H1 (cell line): ENCODE data around the gene ABLIM1. TPM values are rescaled to one million over a fixed set of nuclear protein-coding genes. Genes with fewer than 3 reads are reported as not detected.

Experiments
- CTCF ChIA-PET: fragments of 300-600 bp; sonication (Branson Sonifier 250); formaldehyde crosslinking; loops from one replicate; lab custom pipeline; 2021; ENCODE audit not compliant: partially characterized antibody; lab: Charles Lee
- POLR2A ChIA-PET: fragments of 300-600 bp; sonication (Branson Sonifier 250); formaldehyde crosslinking; loops from one replicate; lab custom pipeline; 2021; ENCODE audit warnings: inconsistent platforms; ENCODE audit not compliant: partially characterized antibody; lab: Charles Lee
- DNase-seq, 2 experiments: peaks; one replicate each; pipeline versions ENCODE4 v3.0.0 to v3.0.0-alpha.2; 2010 to 2022; ENCODE audit warnings: low spot score in 2 of 2, low read depth in 1 of 2, mixed read lengths in 1 of 2
- FAIRE-seq: peaks from 2 replicates; lab custom pipeline; 2011; peaks lifted over from hg19 to GRCh38; lab: Jason Lieb, UNC
- H2AFZ ChIP-seq: 2 replicates; pipeline ENCODE4 v1.8.1; 2012; ENCODE audit warnings: low read length, inconsistent platforms
- H2AK5ac ChIP-seq: 2 replicates; pipeline ENCODE4 v1.6.1; 2013; ENCODE audit warnings: low read depth, low read length
- H2BK120ac ChIP-seq: replicated peaks from 2 replicates; pipeline ENCODE3; 2013; ENCODE audit warnings: low read depth, low read length, inconsistent platforms
- H2BK12ac ChIP-seq: 2 replicates; pipeline ENCODE4 v1.6.1; 2013; ENCODE audit warnings: low read depth, low read length
- H2BK15ac ChIP-seq: 2 replicates; pipeline ENCODE4 v1.6.1; 2013; ENCODE audit warnings: low read length
- H2BK20ac ChIP-seq: 2 replicates; pipeline ENCODE4 v1.6.1; 2013; ENCODE audit warnings: low read length
- H2BK5ac ChIP-seq: 2 replicates; pipeline ENCODE4 v1.6.1; 2013; ENCODE audit warnings: low read depth, low read length
- H3K14ac ChIP-seq: 2 replicates; pipeline ENCODE4 v1.6.1; 2013; ENCODE audit warnings: inconsistent platforms; ENCODE audit not compliant: insufficient read length
- H3K18ac ChIP-seq: 2 replicates; pipeline ENCODE4 v1.6.1; 2013; ENCODE audit warnings: low read length; ENCODE audit errors: extremely low read depth
- H3K23ac ChIP-seq: 2 replicates; pipeline ENCODE4 v1.6.1; 2013; ENCODE audit warnings: inconsistent platforms; ENCODE audit not compliant: insufficient read length
- H3K23me2 ChIP-seq: 2 replicates; pipeline ENCODE4 v1.6.1; 2013; ENCODE audit warnings: low read depth, low read length
- H3K27ac ChIP-seq: 2 replicates; pipeline ENCODE4 v1.6.1; 2011; ENCODE audit warnings: low read depth, low read length, inconsistent platforms
- H3K27me3 ChIP-seq, 4 experiments: replicated peaks in 1 of 4; 1 replicate in 1 of 4; 2 replicates in 3 of 4; pipeline versions ENCODE4 v1.6.1 to v1.8.1; 2011 to 2013; ENCODE audit warnings: low read length in 3 of 4, mild to moderate bottlenecking in 3 of 4, inconsistent platforms in 2 of 4, mixed read lengths in 2 of 4, moderate library complexity in 1 of 4; ENCODE audit not compliant: control insufficient read depth in 3 of 4, insufficient read depth in 3 of 4; ENCODE audit errors: extremely low read depth in 1 of 4
- H3K36me3 ChIP-seq, 4 experiments: 2 replicates each; pipeline versions ENCODE4 v1.6.1 to v1.8.1; 2011 to 2013; ENCODE audit warnings: mild to moderate bottlenecking in 4 of 4, low read length in 3 of 4, moderate library complexity in 2 of 4, control low read depth in 1 of 4, inconsistent platforms in 1 of 4; ENCODE audit not compliant: insufficient read depth in 4 of 4, control insufficient read depth in 2 of 4
- H3K4ac ChIP-seq: replicated peaks from 2 replicates; pipeline ENCODE3; 2013; ENCODE audit warnings: low read length, low read depth, mixed read lengths, inconsistent platforms; ENCODE audit not compliant: insufficient read length
- H3K4me1 ChIP-seq, 4 experiments: replicated peaks in 1 of 4; 1 replicate in 1 of 4; 2 replicates in 3 of 4; pipeline versions ENCODE4 v1.6.1 to v1.8.1; 2011 to 2013; ENCODE audit warnings: low read length in 3 of 4, inconsistent platforms in 2 of 4, mixed read lengths in 1 of 4; ENCODE audit not compliant: insufficient read depth in 4 of 4, control insufficient read depth in 3 of 4
- H3K4me2 ChIP-seq, 2 experiments: 2 replicates each; pipeline versions ENCODE4 v1.6.1 to v1.8.1; 2011 to 2013; ENCODE audit warnings: low read depth in 2 of 2, low read length in 2 of 2, control low read depth in 1 of 2, inconsistent platforms in 1 of 2, mild to moderate bottlenecking in 1 of 2; ENCODE audit not compliant: insufficient read depth in 1 of 2
- H3K4me3 ChIP-seq, 4 experiments: fragments of 200-600, 300-600 bp in 1 of 4; sonication (generic), shearing (Covaris generic), sonication (Bioruptor Twin) in 1 of 4; 2 replicates each; pipeline versions ENCODE4 v1.5.1 to v1.8.1; 2011 to 2016; ENCODE audit warnings: low read length in 4 of 4, low read depth in 3 of 4, control low read depth in 2 of 4, inconsistent platforms in 2 of 4, mild to moderate bottlenecking in 2 of 4, mixed read lengths in 1 of 4, moderate library complexity in 1 of 4; ENCODE audit not compliant: insufficient read depth in 2 of 4; ENCODE audit errors: extremely low read depth in 1 of 4
- H3K56ac ChIP-seq: replicated peaks from 2 replicates; pipeline ENCODE3; 2013; ENCODE audit warnings: low read depth, mild to moderate bottlenecking, mixed read lengths, low read length, inconsistent platforms; ENCODE audit not compliant: insufficient read length
- H3K79me1 ChIP-seq: 2 replicates; pipeline ENCODE4 v1.6.1; 2013; ENCODE audit warnings: low read depth, low read length, control low read depth
- H3K79me2 ChIP-seq, 2 experiments: 2 replicates each; pipeline versions ENCODE4 v1.6.1 to v1.8.1; 2012 to 2013; ENCODE audit warnings: low read length in 2 of 2, mild to moderate bottlenecking in 2 of 2, inconsistent platforms in 1 of 2; ENCODE audit not compliant: insufficient read depth in 2 of 2, control insufficient read depth in 1 of 2
- H3K9ac ChIP-seq, 4 experiments: replicated peaks in 1 of 4; 1 replicate in 1 of 4; 2 replicates in 3 of 4; pipeline versions ENCODE4 v1.6.1 to v1.8.1; 2011 to 2013; ENCODE audit warnings: low read depth in 3 of 4, low read length in 3 of 4, control low read depth in 2 of 4, mild to moderate bottlenecking in 2 of 4, moderate library complexity in 2 of 4, inconsistent platforms in 1 of 4; ENCODE audit errors: extremely low read depth in 1 of 4
- H3K9me3 ChIP-seq, 2 experiments: 2 replicates each; pipeline versions ENCODE4 v1.6.1 to v1.8.1; 2012 to 2013; ENCODE audit warnings: mild to moderate bottlenecking in 2 of 2, moderate library complexity in 2 of 2, control low read depth in 1 of 2, inconsistent platforms in 1 of 2, low read depth in 1 of 2, low read length in 1 of 2, mixed read lengths in 1 of 2; ENCODE audit not compliant: insufficient read depth in 2 of 2
- H4K20me1 ChIP-seq, 2 experiments: replicated peaks in 1 of 2; 2 replicates each; pipeline versions ENCODE3 to v1.8.1; 2011 to 2013; ENCODE audit warnings: inconsistent platforms in 2 of 2, low read length in 2 of 2, mild to moderate bottlenecking in 1 of 2; ENCODE audit not compliant: insufficient read depth in 2 of 2, control insufficient read depth in 1 of 2
- H4K5ac ChIP-seq: 2 replicates; pipeline ENCODE4 v1.6.1; 2013; ENCODE audit warnings: low read length, low read depth, mixed read lengths, inconsistent platforms; ENCODE audit not compliant: insufficient read length
- H4K8ac ChIP-seq: 2 replicates; pipeline ENCODE4 v1.8.0; 2013; ENCODE audit warnings: mild to moderate bottlenecking, moderate library complexity, low read length, inconsistent platforms; ENCODE audit not compliant: insufficient read depth; ENCODE audit errors: extremely low read depth
- H4K91ac ChIP-seq: replicated peaks from 2 replicates; pipeline ENCODE3; 2013; ENCODE audit warnings: low read length, mixed read lengths, inconsistent platforms; ENCODE audit not compliant: insufficient read length
- GTF2F1 ChIP-seq: IDR thresholded peaks from 2 replicates; pipeline ENCODE4 v1.6.1; 2012; ENCODE audit warnings: low read depth, low read length, improper control_type of control experiment, borderline replicate concordance
- KDM1A ChIP-seq: fragments of 200-600, 300-600 bp; sonication (generic); IDR thresholded peaks from 2 replicates; pipeline ENCODE4 v1.7.1; 2016; ENCODE audit warnings: mild to moderate bottlenecking, low read length, borderline replicate concordance
- POLR2A ChIP-seq, 2 experiments: IDR thresholded peaks; 1 replicate in 1 of 2; 2 replicates in 1 of 2; pipeline ENCODE4 v1.6.1; 2011; ENCODE audit warnings: low read depth in 2 of 2, low read length in 2 of 2, mild to moderate bottlenecking in 2 of 2; ENCODE audit errors: control extremely low read depth in 1 of 2
- RFX5 ChIP-seq: IDR thresholded peaks from 2 replicates; pipeline ENCODE4 v1.6.1; 2011; ENCODE audit warnings: low read depth, low read length, improper control_type of control experiment, borderline replicate concordance
- SIRT6 ChIP-seq: IDR thresholded peaks from one replicate; pipeline ENCODE4 v1.7.1; 2012; ENCODE audit warnings: low read length, inconsistent platforms
- TAF7 ChIP-seq: optimal IDR thresholded peaks from 2 replicates; pipeline ENCODE3; 2011; ENCODE audit warnings: low read depth, mild to moderate bottlenecking, inconsistent platforms, low read length, moderate library complexity, borderline replicate concordance
- WGBS, 2 experiments: shearing (Covaris generic) in 1 of 2; methylation state at CpG; one replicate each; pipeline versions ENCODE4 v1.1.6 to v1.1.7; 2013 to 2015; ENCODE audit warnings: low lambda C conversion rate in 2 of 2, mixed read lengths in 2 of 2, inconsistent platforms in 1 of 2, low coverage in 1 of 2, missing lambda C conversion rate in 1 of 2; ENCODE audit not compliant: insufficient replicate concordance in 2 of 2, insufficient coverage in 1 of 2, insufficient read length in 1 of 2; ENCODE audit errors: extremely low coverage in 1 of 2, missing lambda C conversion rate in 1 of 2; 5-methylcytosine and 5-hydroxymethylcytosine counted together
- polyA plus RNA-seq, 7 experiments: library from polyadenylated mRNA; depleted of rRNA in 3 of 7; stranded (reverse) in 5 of 7; unstranded in 2 of 7; fragments of >200 nt in 5 of 7; fragments of 200-250 nt in 2 of 7; gene quantifications; 1 replicate in 5 of 7; 2 replicates in 1 of 7; 4 replicates in 1 of 7; pipeline versions ENCODE4 v1.2.1 to v1.2.3, GENCODE V29; 2011 to 2013; ENCODE audit warnings: missing spikeins in 2 of 7, mixed read lengths in 2 of 7
- total RNA-seq: library from RNA; stranded (reverse); fragmentation: NEBNext Ultra II Directional; extraction: Animal tissue kit (Norgen Biotek cat#: 25700); gene quantifications from 2 replicates; pipeline ENCODE4 v1.2.1, GENCODE V29; 2021

ABLIM1 gene
- total and polyA plus RNA-seq, 2 of the 8 experiments (the other 6 are each of a cell fraction or from before 2014, with no cell fraction given), result 51.2 to 51.7 TPM

- H4K8ac ChIP-seq, result no peak overlapping the region
- H3K23me2 ChIP-seq, result peaks cover 16% of the 10 kb centered on the region; the same call in 1 of the 2 replicates
- H2BK120ac ChIP-seq, result no peak overlapping the region
- H2BK15ac ChIP-seq, result no peak overlapping the region
- no peak overlapping the region for H2BK20ac ChIP-seq
- 61% methylated on average over 2 of the region's 2 CpGs; no CpG with 5 or more reads in 1 of the 2 experiments for WGBS, 2 experiments
- no peak overlapping the region for H4K91ac ChIP-seq
- no peaks in the 10 kb centered on the region for H3K79me2 ChIP-seq
- H2AFZ ChIP-seq, result no peak overlapping the region
- no peak for FAIRE-seq
- no peak overlapping the region for H2BK5ac ChIP-seq
- H3K9ac ChIP-seq, result no peak overlapping the region
- no peaks in the 10 kb centered on the region for H3K9me3 ChIP-seq
- H3K56ac ChIP-seq, result no peak overlapping the region
- CTCF ChIA-PET, result interaction anchor here (0.8 to 8.6 kb wide), 12 partner anchors 11 to 148 kb away, joined by 3 to 80 read pairs (median 6); no protein-coding TSS in a partner anchor
- H3K18ac ChIP-seq, result no peak overlapping the region
- no peak overlapping the region for H2AK5ac ChIP-seq
- peak overlapping the region in 1 of 2 experiments; percentile 91; a peak in 1 of 4 replicates for H3K4me2 ChIP-seq
- H3K79me1 ChIP-seq, result no peaks in the 10 kb centered on the region
- H4K5ac ChIP-seq, result no peak overlapping the region
- TF ChIP-seq POLR2A (IDR thresholded peaks at IDR 0.05; ENCODE audit: control extremely low read depth in 1 of 2, low read depth in 2 of 2, low read length in 2 of 2) (no peak), KDM1A (no peak), GTF2F1 (no peak), SIRT6 (no peak), RFX5 (no peak), TAF7 (no peak)
- H3K36me3 ChIP-seq, result no peaks in the 10 kb centered on the region
- no peak overlapping the region for H3K14ac ChIP-seq
- peak overlapping the region in 1 of 4 experiments; percentile 75; a peak in 2 of 8 replicates for H3K4me3 ChIP-seq
- H3K23ac ChIP-seq, result no peak overlapping the region
- H3K4me1 ChIP-seq, result peaks cover 0 to 10% (median 2%) of the 10 kb centered on the region in 4 experiments; a peak in 4 of 7 replicates
- no peak overlapping the region for H3K27ac ChIP-seq
- H3K4ac ChIP-seq, result no peak overlapping the region
- H4K20me1 ChIP-seq, result no peaks in the 10 kb centered on the region
- H3K27me3 ChIP-seq, result peaks cover 9 to 30% (median 25%) of the 10 kb centered on the region in 4 experiments
- H2BK12ac ChIP-seq, result no peak overlapping the region
- POLR2A ChIA-PET, result interaction anchor here (1.5 to 1.7 kb wide), 2 partner anchors 27 to 98 kb away, joined by 3 to 4 read pairs; no protein-coding TSS in a partner anchor
- DNase-seq, result no peak
Observed at GRCh38 chr10:114402233-114402632, 255.8 kb downstream of the ABLIM1 start.
